Thyroid gland (tissue), 4 donors: ENCODE measurements around the gene TLR9. TPM values are rescaled to one million over a fixed set of nuclear protein-coding genes. Genes with fewer than 3 reads are reported as not detected.

Source experiments
- DNase-seq, 2 donors: peaks; one replicate each; pipeline ENCODE4 v3.0.0-alpha.2; 2019
- H3K27ac ChIP-seq, 3 donors: fragments of 200-600 bp; sonication (generic); 1 replicate in 2 of 3; 2 replicates in 1 of 3; pipeline ENCODE4 v1.5.1; 2016 to 2019; ENCODE audit warnings: mild to moderate bottlenecking in 1 of 3, moderate library complexity in 1 of 3
- H3K27me3 ChIP-seq: fragments of 200-600 bp; sonication (generic); one replicate; pipeline ENCODE4 v1.5.1; 2019
- H3K36me3 ChIP-seq, 2 donors: fragments of 200-600 bp; sonication (generic); one replicate each; pipeline ENCODE4 v1.5.1; 2016 to 2019
- H3K4me1 ChIP-seq, 2 donors: fragments of 200-600 bp; sonication (generic); one replicate each; pipeline ENCODE4 v1.5.1; 2017 to 2019
- H3K4me3 ChIP-seq, 3 donors: fragments of 200-600 bp; sonication (generic); replicated peaks in 1 of 3; 1 replicate in 2 of 3; 2 replicates in 1 of 3; pipeline ENCODE4 v1.5.1; 2016; ENCODE audit warnings: mild to moderate bottlenecking in 1 of 3
- H3K9me3 ChIP-seq: fragments of 200-600 bp; sonication (generic); one replicate; pipeline ENCODE4 v1.5.1; 2017
- CTCF ChIP-seq, 6 experiments: fragments of 200-600 bp in 3 of 6; fragments of 450-650 bp in 3 of 6; sonication (generic) in 3 of 6; IDR thresholded peaks; one replicate each; pipeline ENCODE4 v1.5.1; 2016 to 2019; ENCODE audit warnings: antibody characterized with exemption in 6 of 6, mild to moderate bottlenecking in 2 of 6, inconsistent platforms in 1 of 6, moderate library complexity in 1 of 6
- POLR2A ChIP-seq, 2 donors: fragments of 450-650 bp; IDR thresholded peaks; one replicate each; pipeline ENCODE4 v1.6.1; 2017; ENCODE audit warnings: antibody characterized with exemption in 2 of 2, mild to moderate bottlenecking in 2 of 2, moderate library complexity in 1 of 2
- WGBS, 2 donors: methylation state at CpG; one replicate each; pipeline ENCODE4 v1.1.5; 2017; 5-methylcytosine and 5-hydroxymethylcytosine counted together
- intact Hi-C: fragments of 100-400 bp; cut with DNase I; formaldehyde crosslinking; loops from one replicate; pipeline ENCODE4 v1.15.1; 2023
- total RNA-seq, 4 donors: library from RNA; depleted of rRNA; stranded (reverse); fragments of >200 nt; gene quantifications; one replicate each; pipeline ENCODE4 v1.2.3, GENCODE V29; 2016

TLR9 gene
- total RNA-seq, 4 donors from 2014 or later, result 0.40 TPM; not detected in 3

DNA sequence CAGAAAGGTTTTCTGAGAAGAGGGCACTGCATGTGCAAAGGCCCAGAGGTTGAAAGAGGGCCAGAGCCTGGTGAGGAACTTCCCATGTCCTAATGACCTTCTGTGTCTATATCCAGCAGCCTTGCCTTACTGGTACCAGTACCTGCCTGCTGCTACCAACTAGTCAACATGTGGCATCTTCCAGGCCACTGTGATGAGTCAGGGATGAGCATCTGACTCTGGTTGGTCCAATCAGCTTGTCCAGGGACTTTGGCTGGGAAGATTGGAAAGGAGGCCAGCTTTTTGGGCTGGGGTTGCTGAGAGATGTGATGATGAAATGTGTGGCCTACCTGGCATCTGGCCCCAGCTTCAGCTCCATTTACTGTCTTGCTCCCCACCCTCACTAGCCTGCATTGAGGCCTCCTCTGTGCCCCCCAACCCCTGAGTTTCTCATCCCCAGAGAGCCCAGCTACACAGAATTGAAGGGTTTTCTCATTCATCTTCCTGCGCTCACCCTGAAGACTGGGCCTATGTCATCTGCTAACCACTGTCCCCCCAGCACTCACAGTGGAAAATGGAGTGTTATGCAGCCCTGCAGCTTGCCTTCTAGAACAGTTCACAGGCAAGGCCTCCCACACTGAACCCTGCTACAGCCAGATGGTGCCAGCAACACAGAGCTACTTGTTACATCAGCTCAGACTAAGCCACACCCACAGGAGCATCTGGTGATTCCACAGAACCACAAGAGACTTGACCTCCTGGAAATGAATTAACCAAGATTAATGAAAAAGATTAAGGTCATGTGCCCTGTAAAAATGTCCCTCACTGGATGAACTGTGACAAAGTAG is 14.8 kb upstream of the TLR9 start:
- 94 to 100% methylated on average over 1 of the region's 1 CpG for WGBS, 2 donors
- intact Hi-C loops, result no loop called here

GRCh38 chr3:52238761-52239701 is 13.6 kb upstream of the TLR9 start, which contains the start of gene TWF2:
TSS of gene TWF2 (minus strand) at chr3:52239158. CDS start at chr3:52239016, 142 bp downstream.
- WGBS, 2 donors, result 1% methylated on average over 15 to 24 of the region's 92 CpGs
- Histone ChIP-seq H3K27ac (peak within 1 kb of the TSS; percentile 72 to 90 (median 84)), H3K4me1 (peaks cover 24 to 37% of the 10 kb centered on the region in 2 donors), H3K4me3 (peak within 1 kb of the TSS; percentile 86 to 97 (median 93)), H3K9me3 (no peaks in the 10 kb centered on the region), H3K36me3 (no peaks in the 10 kb centered on the region), H3K27me3 (no peaks in the 10 kb centered on the region)
- peak; percentile 68 to 72 for DNase-seq
- intact Hi-C loops, result loop anchor here (5.0 to 10.0 kb wide), 3 partner anchors 38 to 166 kb away; partner anchors contain the start of gene WDR82
- TF ChIP-seq POLR2A (IDR thresholded peaks at IDR 0.05) (peak in 1 of 2 donors; percentile 83), CTCF (IDR thresholded peaks at IDR 0.05) (peak in 5 of 6 experiments; percentile 9 to 45 (median 35))

More for the DNA sequence above, 14.8 kb upstream of the TLR9 start:
- Histone ChIP-seq H3K36me3 (no peaks in the 10 kb centered on the region), H3K4me3 (no peak overlapping the region), H3K4me1 (peaks cover 24 to 48% of the 10 kb centered on the region in 2 donors), H3K27ac (peak overlapping the region in 2 of 3 donors; percentile 72 to 84), H3K9me3 (no peaks in the 10 kb centered on the region), H3K27me3 (no peaks in the 10 kb centered on the region)
- peak in 1 of 2 donors; percentile 42 for DNase-seq
- no peak for TF ChIP-seq POLR2A (IDR thresholded peaks at IDR 0.05)
- TF ChIP-seq CTCF (IDR thresholded peaks at IDR 0.05), result no peak

DNA sequence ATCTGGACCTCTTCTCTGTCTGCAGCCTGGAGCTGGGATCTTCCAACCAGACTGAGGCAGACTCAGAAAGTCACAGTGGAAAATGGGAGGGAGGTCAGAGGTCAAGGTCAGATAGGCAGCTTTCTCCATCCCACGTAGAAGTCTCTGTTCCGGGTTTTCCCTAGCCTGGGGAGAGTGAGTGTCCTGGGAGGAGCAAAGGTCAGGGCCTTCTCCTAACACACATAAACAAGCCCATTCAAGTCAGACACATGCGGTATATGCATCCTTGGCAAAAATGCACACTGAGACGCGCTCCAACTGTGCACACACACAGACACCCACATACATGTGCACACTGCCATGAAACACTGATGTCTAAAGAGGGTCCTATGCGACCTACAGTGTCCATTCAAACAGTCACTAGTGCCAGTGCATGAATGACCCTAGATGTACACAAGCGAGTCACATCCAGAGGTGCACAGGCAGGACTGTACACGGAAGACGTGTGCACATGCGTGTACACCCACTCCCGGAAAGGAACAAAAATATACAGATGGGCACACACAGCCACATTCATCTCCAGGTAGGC is 12.8 kb upstream of the TLR9 start:
- no peaks in the 10 kb centered on the region for H3K9me3 ChIP-seq
- H3K27me3 ChIP-seq, result no peaks in the 10 kb centered on the region
- TF ChIP-seq POLR2A (IDR thresholded peaks at IDR 0.05) (no peak), CTCF (IDR thresholded peaks at IDR 0.05) (no peak)
- H3K36me3 ChIP-seq, result no peaks in the 10 kb centered on the region
- peak overlapping the region; percentile 68 to 90 (median 84) for H3K27ac ChIP-seq
- WGBS, 2 donors, result 27 to 32% methylated on average over 9 to 11 of the region's 11 CpGs
- peak overlapping the region; percentile 86 to 97 (median 93) for H3K4me3 ChIP-seq
- no peak for DNase-seq
- H3K4me1 ChIP-seq, result peaks cover 24 to 37% of the 10 kb centered on the region in 2 donors
- intact Hi-C loops, result loop anchor here (5.0 to 10.0 kb wide), 3 partner anchors 39 to 167 kb away; partner anchors contain the start of gene WDR82

GRCh38 chr3:52237657-52238172 is 12.3 kb upstream of the TLR9 start:
- DNase-seq, result peak; percentile 84 to 86
- TF ChIP-seq POLR2A (IDR thresholded peaks at IDR 0.05), result no peak
- peak in 2 of 6 experiments; percentile 15 to 18 for TF ChIP-seq CTCF (IDR thresholded peaks at IDR 0.05)
- 13 to 50% methylated on average over 1 of the region's 8 CpGs for WGBS, 2 donors
- Histone ChIP-seq H3K27me3 (no peaks in the 10 kb centered on the region), H3K27ac (peak overlapping the region; percentile 68 to 90 (median 84)), H3K4me1 (peaks cover 24 to 37% of the 10 kb centered on the region in 2 donors), H3K9me3 (no peaks in the 10 kb centered on the region), H3K4me3 (peak overlapping the region in 1 of 3 donors; percentile 97), H3K36me3 (no peaks in the 10 kb centered on the region)
- intact Hi-C loops, result loop anchor here (5.0 to 10.0 kb wide), 3 partner anchors 40 to 167 kb away; partner anchors contain the start of gene WDR82
